RWPE1 (cell line): ENCODE measurements around the gene DENND5A.
A peak's percentile ranks its signal among the peaks of the same experiment; 100 is the strongest.

Experiments
- CTCF ChIA-PET: fragments of 350-600 bp; sonication (Branson Sonifier 250); formaldehyde crosslinking; extraction: SDS; loops from one replicate; lab custom pipeline; 2021; lab: Yijun Ruan, JAX
- POLR2A ChIA-PET: fragments of 400-600 bp; formaldehyde crosslinking; extraction: SDS; loops from one replicate; lab custom pipeline; 2020; ENCODE audit warnings: antibody characterized with exemption; ENCODE audit not compliant: low non-redundant PET; lab: Yijun Ruan, JAX
- DNase-seq: peaks from one replicate; pipeline ENCODE4 v3.0.0; 2012; ENCODE audit warnings: low spot score
- H3K27ac ChIP-seq: fragments of 450-650 bp; 2 replicates; pipeline ENCODE4 v1.5.1; 2017
- CTCF ChIP-seq: fragments of 450-650 bp; conservative IDR thresholded peaks from 2 replicates; pipeline ENCODE4 v1.5.1; 2017; ENCODE audit warnings: low read depth, mild to moderate bottlenecking

The DENND5A gene

GRCh38 chr11:9302448-9302847 lies 37.3 kb upstream of the DENND5A start:
- ChIA-PET POLR2A (no interaction called here), CTCF (no interaction called here)
- no peak for DNase-seq
- TF ChIP-seq CTCF, result no peak
- H3K27ac ChIP-seq, result no peak overlapping the region

- ChIA-PET CTCF (interaction anchor here (0.6 kb wide), 1 partner anchor 706 kb away, joined by 3 read pairs; no protein-coding TSS in a partner anchor), POLR2A (no interaction called here)
- no peak overlapping the region for H3K27ac ChIP-seq
- no peak for TF ChIP-seq CTCF
- no peak for DNase-seq
Measured at GRCh38 chr11:9301720-9302119, 36.6 kb upstream of the DENND5A start.

DNA sequence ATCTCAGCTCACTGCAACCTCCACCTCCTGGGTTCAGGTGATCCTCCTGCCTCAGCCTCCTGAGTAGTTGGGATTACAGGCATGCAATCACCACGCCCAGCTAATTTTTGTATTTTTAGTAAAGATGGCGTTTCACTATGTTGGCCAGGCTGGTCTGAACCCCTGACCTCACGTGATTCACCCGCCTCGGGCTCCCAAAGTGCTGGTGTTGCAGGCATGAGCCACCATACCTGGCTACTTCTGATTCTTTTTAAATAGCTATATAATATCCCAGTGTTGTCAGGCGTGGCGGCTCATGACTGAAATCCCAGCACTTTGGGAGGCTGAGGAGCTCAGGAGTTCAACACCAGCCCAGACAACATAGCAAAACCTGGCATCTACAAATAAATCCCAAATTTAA lies 28.5 kb upstream of the DENND5A start:
- ChIA-PET POLR2A (no interaction called here), CTCF (interaction anchor here (0.6 kb wide), 1 partner anchor 100 kb away, joined by 3 read pairs; no protein-coding TSS in a partner anchor)
- DNase-seq, result no peak
- H3K27ac ChIP-seq, result no peak overlapping the region
- TF ChIP-seq CTCF, result no peak

- no peak for DNase-seq
- POLR2A ChIA-PET, result no interaction called here
- no peak for TF ChIP-seq CTCF
- CTCF ChIA-PET, result no interaction called here
- H3K27ac ChIP-seq, result no peak overlapping the region
Measured at GRCh38 chr11:9285850-9286587, 20.9 kb upstream of the DENND5A start.

DNA sequence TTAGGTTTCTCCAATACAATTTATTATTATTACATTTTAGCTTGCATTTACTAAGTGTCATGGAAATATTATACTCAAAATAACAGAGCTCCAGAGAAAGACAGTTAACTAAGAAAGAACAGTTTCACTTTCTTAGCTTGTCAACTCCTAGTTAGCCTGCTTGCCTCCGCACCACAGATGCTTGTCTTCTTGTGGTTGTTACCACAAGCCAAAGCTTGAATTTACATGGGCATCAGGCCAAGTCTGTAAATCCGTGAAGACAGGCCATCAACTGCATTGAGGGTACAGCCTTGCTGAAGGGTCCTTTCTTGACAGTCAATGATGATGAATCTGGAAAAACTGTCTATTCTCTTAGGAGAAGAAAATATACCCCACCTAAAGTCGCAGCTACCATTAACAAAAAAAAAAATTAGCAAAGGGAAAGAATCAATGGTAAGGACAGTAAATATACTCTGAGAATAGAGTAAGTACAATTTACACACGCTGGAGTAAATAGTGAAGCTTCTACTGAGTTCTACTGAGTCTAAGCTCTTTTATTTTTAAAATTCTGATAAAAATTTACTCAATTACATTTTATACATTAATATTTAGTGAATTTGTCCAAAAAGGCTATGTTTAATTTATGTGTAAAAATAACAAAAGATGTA lies 15.6 kb upstream of the DENND5A start:
- no peak for DNase-seq
- POLR2A ChIA-PET, result no interaction called here
- TF ChIP-seq CTCF, result no peak
- CTCF ChIA-PET, result interaction anchor here (0.6 kb wide), 1 partner anchor 114 kb away, joined by 3 read pairs; no protein-coding TSS in a partner anchor
- peak overlapping the region; percentile 45; the same call in 1 of the 2 replicates for H3K27ac ChIP-seq

DNA sequence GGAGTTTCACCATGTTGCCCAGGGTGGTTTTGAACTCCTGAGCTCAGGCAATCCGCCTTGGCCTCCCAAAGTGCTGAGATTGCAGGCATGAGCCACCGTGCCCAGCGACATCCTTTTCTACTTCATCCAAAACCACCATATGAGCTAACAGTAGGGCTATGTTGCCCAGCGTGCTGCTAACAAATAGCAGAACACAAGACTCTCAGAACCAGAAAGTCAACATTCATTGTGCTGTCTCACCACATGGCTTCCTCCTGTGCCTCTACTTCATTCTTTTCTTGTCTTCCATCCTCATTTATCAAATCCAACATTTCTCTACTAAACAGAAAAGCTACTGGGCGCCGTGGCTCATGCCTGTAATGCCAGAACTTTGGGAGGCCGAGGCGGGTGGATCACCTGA lies 12.0 kb upstream of the DENND5A start:
- no peak for DNase-seq
- TF ChIP-seq CTCF, result no peak
- ChIA-PET CTCF (interaction anchor here (0.8 kb wide), 1 partner anchor 112 kb away, joined by 4 read pairs; no protein-coding TSS in a partner anchor), POLR2A (no interaction called here)
- H3K27ac ChIP-seq, result peak overlapping the region; percentile 21; the same call in 1 of the 2 replicates
